Colonic mucosa (tissue), 4 donors: ENCODE results near the gene POLRMT. TPM values are rescaled to one million over a fixed set of nuclear protein-coding genes. Genes with fewer than 3 reads are reported as not detected.

Source experiments
- DNase-seq: peaks from one replicate; pipeline ENCODE4 v3.0.0-alpha.2; 2020
- H3K27ac ChIP-seq: fragments of 200-600 bp; one replicate; pipeline ENCODE4 v1.8.0; 2021
- H3K27me3 ChIP-seq: fragments of 200-600 bp; one replicate; pipeline ENCODE4 v1.8.0; 2021
- H3K36me3 ChIP-seq: fragments of 200-600 bp; one replicate; pipeline ENCODE4 v1.8.0; 2021
- H3K4me1 ChIP-seq: fragments of 200-600 bp; one replicate; pipeline ENCODE4 v1.8.0; 2021; ENCODE audit warnings: mild to moderate bottlenecking
- H3K4me3 ChIP-seq: fragments of 200-600 bp; one replicate; pipeline ENCODE4 v1.8.0; 2021
- H3K9ac ChIP-seq, 2 donors: one replicate each; pipeline ENCODE4 v1.7.0; 2013; ENCODE audit warnings: control low read depth in 2 of 2, low read depth in 2 of 2, low read length in 2 of 2
- H3K9me3 ChIP-seq: fragments of 200-600 bp; one replicate; pipeline ENCODE4 v1.8.0; 2021
- CTCF ChIP-seq: fragments of 200-600 bp; IDR thresholded peaks from one replicate; pipeline ENCODE4 v1.8.0; 2022; ENCODE audit warnings: antibody characterized with exemption, mild to moderate bottlenecking
- intact Hi-C: fragments of 100-400 bp; cut with DNase I; formaldehyde crosslinking; loops from one replicate; pipeline ENCODE4 v1.14.1; 2022
- total RNA-seq, 2 donors: library from RNA; stranded (reverse); fragmentation: NEBNext Ultra II Directional in 1 of 2; extraction: Animal tissue kit (Norgen Biotek cat#: 25700) in 1 of 2; gene quantifications; one replicate each; pipeline ENCODE4 v1.2.1, GENCODE V29; 2021
- donor health status: healthy.
- donor health status: DM: no; HTN: no; CAD: no.
- donor health status: DM: no; HTN: no; CAD: no.

POLRMT gene
- total RNA-seq, 2 donors from 2014 or later, result 50.2 to 77.3 TPM

GRCh38 chr19:664913-665443, 31.6 kb upstream of the POLRMT start:
- H3K27me3 ChIP-seq, result no peaks in the 10 kb centered on the region
- TF ChIP-seq CTCF, result peak; percentile 95
- no peak overlapping the region for H3K27ac ChIP-seq
- peaks cover 18% of the 10 kb centered on the region for H3K4me1 ChIP-seq
- intact Hi-C loops, result loop anchor here (1.0 to 10.0 kb wide), 2 partner anchors 68 to 80 kb away; partner anchors contain the start of gene HCN2
- no peaks in the 10 kb centered on the region for H3K36me3 ChIP-seq
- H3K4me3 ChIP-seq, result peak overlapping the region; percentile 8
- peak; percentile 90 for DNase-seq
- no peak overlapping the region for H3K9ac ChIP-seq
- no peaks in the 10 kb centered on the region for H3K9me3 ChIP-seq

GRCh38 chr19:663682-664117, 30.4 kb upstream of the POLRMT start:
- H3K9ac ChIP-seq, result peak overlapping the region; percentile 80 to 82
- intact Hi-C loops, result loop anchor here (1.0 to 10.0 kb wide), 2 partner anchors 70 to 79 kb away; partner anchors contain the start of gene HCN2
- peak overlapping the region; percentile 100 for H3K4me3 ChIP-seq
- no peak for DNase-seq
- H3K27ac ChIP-seq, result peak overlapping the region; percentile 83
- peaks cover 30% of the 10 kb centered on the region for H3K4me1 ChIP-seq
- no peaks in the 10 kb centered on the region for H3K27me3 ChIP-seq
- H3K36me3 ChIP-seq, result peaks cover under 1% of the 10 kb centered on the region
- no peak for TF ChIP-seq CTCF
- H3K9me3 ChIP-seq, result no peaks in the 10 kb centered on the region

- DNase-seq, result peak; percentile 94
- Histone ChIP-seq H3K4me1 (peaks cover 34% of the 10 kb centered on the region), H3K9me3 (no peaks in the 10 kb centered on the region), H3K27ac (peak within 1 kb of the TSS; percentile 89), H3K9ac (peak within 1 kb of the TSS; percentile 89 to 97), H3K27me3 (no peaks in the 10 kb centered on the region), H3K36me3 (peaks cover 6% of the 10 kb centered on the region), H3K4me3 (peak within 1 kb of the TSS; percentile 100)
- intact Hi-C loops, result loop anchor here (10.0 kb wide), 1 partner anchor 78 kb away; the partner anchor contains the start of gene HCN2
- TF ChIP-seq CTCF, result no peak
These were observed 29.8 kb upstream of the POLRMT start, which contains the start of gene RNF126 for GRCh38 chr19:662962-663681. TSS of gene RNF126 (minus strand) at chr19:663214. CDS start at chr19:663121, 93 bp downstream.

GRCh38 chr19:662207-662961, 29.0 kb upstream of the POLRMT start:
- peak overlapping the region; percentile 89 to 97 for H3K9ac ChIP-seq
- H3K4me1 ChIP-seq, result peaks cover 34% of the 10 kb centered on the region
- peak overlapping the region; percentile 89 for H3K27ac ChIP-seq
- H3K4me3 ChIP-seq, result peak overlapping the region; percentile 100
- no peaks in the 10 kb centered on the region for H3K27me3 ChIP-seq
- intact Hi-C loops, result loop anchor here (10.0 kb wide), 1 partner anchor 78 kb away; the partner anchor contains the start of gene HCN2
- DNase-seq, result peak; percentile 80
- TF ChIP-seq CTCF, result no peak
- H3K36me3 ChIP-seq, result peaks cover 6% of the 10 kb centered on the region
- no peaks in the 10 kb centered on the region for H3K9me3 ChIP-seq
